ENCODE measurements around the gene TCF23.

Gene TCF23

DNA sequence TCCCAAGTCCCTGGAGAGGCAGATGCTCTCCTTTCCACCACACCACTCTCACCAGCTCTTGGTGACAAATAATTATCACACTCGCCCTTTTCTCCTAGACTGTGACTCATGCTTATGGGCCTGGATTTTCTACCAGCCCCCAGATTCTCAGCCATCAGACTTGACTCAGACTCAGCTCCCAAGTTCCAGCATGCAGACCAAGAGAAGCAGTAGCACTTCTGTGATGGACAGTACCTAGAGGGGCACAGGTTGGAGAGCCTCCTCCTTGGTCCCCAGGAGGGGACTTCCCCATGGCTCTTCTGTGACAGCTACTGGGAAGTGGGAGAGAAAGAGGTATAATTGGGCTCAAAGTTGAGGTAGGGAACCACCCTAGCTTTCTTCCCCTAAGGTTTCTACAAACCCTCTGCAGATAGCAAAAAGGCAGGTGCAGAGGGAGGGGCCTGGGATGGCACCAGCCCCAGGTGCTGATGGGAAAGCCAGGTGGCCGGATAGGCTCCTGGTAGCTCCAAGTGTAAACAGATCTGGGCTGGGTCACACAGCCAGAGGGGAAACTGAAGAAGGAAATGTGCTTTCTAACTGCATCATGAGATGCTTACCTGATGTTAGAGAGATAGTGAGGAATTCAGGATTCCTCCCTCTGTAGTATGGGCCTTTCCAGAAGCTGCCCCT, 4.1 kb downstream of the TCF23 start:
- TF ChIP-seq, protein P1, sequence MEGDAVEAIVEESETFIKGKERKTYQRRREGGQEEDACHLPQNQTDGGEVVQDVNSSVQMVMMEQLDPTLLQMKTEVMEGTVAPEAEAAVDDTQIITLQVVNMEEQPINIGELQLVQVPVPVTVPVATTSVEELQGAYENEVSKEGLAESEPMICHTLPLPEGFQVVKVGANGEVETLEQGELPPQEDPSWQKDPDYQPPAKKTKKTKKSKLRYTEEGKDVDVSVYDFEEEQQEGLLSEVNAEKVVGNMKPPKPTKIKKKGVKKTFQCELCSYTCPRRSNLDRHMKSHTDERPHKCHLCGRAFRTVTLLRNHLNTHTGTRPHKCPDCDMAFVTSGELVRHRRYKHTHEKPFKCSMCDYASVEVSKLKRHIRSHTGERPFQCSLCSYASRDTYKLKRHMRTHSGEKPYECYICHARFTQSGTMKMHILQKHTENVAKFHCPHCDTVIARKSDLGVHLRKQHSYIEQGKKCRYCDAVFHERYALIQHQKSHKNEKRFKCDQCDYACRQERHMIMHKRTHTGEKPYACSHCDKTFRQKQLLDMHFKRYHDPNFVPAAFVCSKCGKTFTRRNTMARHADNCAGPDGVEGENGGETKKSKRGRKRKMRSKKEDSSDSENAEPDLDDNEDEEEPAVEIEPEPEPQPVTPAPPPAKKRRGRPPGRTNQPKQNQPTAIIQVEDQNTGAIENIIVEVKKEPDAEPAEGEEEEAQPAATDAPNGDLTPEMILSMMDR (IDR thresholded peaks at IDR 0.05; ENCODE audit: low read depth, low read length, missing control alignments): no peak
- no peak overlapping the region for H3K4me3 ChIP-seq (ENCODE audit: low read depth, low read length)
- in situ Hi-C loops (cut with HindIII; ENCODE audit: low sequenced_read_pairs): no loop called here
- no peak for DNase-seq (ENCODE audit: low read depth)

DNA sequence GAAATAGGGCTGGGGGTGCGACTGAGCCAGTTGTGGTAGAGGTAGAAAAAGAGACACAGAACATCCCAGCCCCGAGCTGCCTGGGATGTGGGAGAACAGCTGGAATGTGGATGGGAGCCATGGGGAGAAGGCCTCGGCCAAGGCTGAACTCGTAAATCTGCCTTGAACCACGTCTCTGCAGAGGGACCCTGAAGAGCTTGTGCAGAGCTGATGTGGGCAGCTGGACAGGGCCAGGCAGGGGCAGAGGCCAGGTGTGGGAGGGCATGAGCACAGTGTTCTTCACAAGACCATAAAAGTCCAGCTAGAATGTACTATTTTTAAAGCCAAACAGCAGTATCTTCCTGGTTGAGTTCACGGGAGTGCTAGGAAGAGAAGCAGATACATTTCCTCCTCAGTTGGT, 5.7 kb downstream of the TCF23 start:
- DNase-seq (ENCODE audit: low read depth): no peak
- in situ Hi-C loops (cut with HindIII; ENCODE audit: low sequenced_read_pairs): no loop called here
- TF ChIP-seq, protein P1 (IDR thresholded peaks at IDR 0.05; ENCODE audit: low read depth, low read length, missing control alignments): no peak
- H3K4me3 ChIP-seq (ENCODE audit: low read depth, low read length): no peak overlapping the region

DNA sequence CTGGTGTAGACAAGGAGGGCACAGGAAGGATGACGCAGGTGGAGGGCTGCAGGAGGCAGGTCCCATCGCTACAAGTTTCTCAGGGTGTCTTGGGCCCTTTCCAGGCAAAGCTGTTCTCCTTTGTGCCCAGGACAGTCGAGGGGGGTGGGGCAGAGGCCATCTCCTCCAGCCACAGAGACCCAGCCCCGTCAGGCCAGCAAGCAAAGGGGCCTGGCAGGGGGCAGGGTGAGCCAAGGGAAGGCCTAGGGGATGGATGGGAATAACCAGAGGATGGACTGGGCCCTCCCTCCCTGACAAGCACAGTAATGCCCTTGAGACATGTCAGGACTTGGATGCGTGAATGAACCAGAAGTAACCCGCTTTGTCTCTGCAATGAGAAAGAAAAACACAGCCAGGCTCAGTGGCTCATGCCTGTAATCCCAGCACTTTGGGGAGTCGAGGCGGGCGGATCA, 6.3 kb downstream of the TCF23 start:
- TF ChIP-seq, protein P1 (IDR thresholded peaks at IDR 0.05; ENCODE audit: low read depth, low read length, missing control alignments): no peak
- H3K4me3 ChIP-seq (ENCODE audit: low read depth, low read length): no peak overlapping the region
- in situ Hi-C loops (cut with HindIII; ENCODE audit: low sequenced_read_pairs): no loop called here
- DNase-seq (ENCODE audit: low read depth): no peak

DNA sequence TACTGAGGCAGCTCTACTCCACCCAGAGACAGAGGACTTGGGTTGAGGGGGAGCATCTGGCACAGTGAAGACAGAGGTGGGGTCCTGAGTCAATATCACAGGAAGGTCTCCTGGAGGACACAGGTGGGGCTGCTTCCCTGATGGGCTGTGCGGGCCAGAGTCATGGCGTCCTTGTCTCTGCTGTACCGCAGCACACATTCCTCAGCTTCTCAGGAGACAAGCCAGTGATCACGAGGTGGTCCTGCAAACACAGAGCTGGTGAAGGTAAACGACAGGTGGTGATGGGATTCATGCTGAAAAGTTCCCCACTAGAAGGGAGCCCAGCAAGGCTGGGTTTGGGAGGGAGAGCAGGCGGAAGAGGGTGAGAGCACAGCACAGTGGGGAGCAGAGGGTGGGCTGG, 9.7 kb downstream of the TCF23 start:
- in situ Hi-C loops (cut with HindIII; ENCODE audit: low sequenced_read_pairs): no loop called here
- no peak overlapping the region for H3K4me3 ChIP-seq (ENCODE audit: low read depth, low read length)
- DNase-seq (ENCODE audit: low read depth): no peak
- TF ChIP-seq, protein P1 (IDR thresholded peaks at IDR 0.05; ENCODE audit: low read depth, low read length, missing control alignments): no peak

DNA sequence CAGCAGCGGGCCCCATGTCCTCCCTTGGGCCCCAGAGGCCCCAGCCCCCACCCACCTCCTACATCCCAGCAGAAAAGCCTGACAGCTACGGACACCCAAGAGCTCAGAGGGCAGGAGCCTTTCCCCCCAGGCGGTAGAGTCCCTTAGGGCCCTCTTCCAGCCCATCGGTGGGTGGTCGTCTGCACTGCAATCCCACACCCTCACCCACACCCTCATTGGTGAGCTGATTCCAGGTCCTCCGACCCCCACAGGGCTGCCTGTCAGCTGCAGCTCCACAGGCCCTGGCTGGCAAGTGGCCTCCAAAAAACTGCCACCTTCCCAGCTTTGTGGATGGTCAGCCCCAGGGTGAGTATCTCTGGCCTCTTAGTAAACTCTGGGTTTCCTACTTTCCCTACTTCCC, 10.5 kb downstream of the TCF23 start:
- H3K4me3 ChIP-seq (ENCODE audit: low read depth, low read length): no peak overlapping the region
- no peak for DNase-seq (ENCODE audit: low read depth)
- TF ChIP-seq, protein P1 (IDR thresholded peaks at IDR 0.05; ENCODE audit: low read depth, low read length, missing control alignments): no peak
- in situ Hi-C loops (cut with HindIII; ENCODE audit: low sequenced_read_pairs): no loop called here

DNA sequence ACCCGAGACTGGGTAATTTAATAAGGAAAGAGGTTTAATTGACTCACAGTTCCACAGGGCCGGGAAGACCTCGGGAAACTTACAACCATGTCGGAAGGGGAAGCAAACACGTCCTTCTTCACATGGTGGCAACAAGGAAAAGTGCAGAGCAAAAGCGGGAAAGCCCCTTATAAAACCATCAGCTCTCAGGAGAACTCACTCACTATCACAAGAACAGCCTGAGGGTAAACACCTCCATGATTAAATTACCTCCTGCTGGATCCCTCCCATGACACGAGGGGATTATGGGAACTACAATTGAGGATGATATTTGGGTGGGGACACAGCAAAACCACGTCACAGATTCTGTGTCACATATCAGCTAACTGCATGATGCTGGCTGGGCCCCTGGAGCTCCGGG, 11.4 kb downstream of the TCF23 start:
- in situ Hi-C loops (cut with HindIII; ENCODE audit: low sequenced_read_pairs): no loop called here
- TF ChIP-seq, protein P1 (IDR thresholded peaks at IDR 0.05; ENCODE audit: low read depth, low read length, missing control alignments): no peak
- H3K4me3 ChIP-seq (ENCODE audit: low read depth, low read length): no peak overlapping the region
- DNase-seq (ENCODE audit: low read depth): no peak
